GM18858 (cell line): Measurements from ENCODE around the gene CYTH3.

Source experiments
- ATAC-seq: cut with Tn5 transposase; IDR thresholded peaks from one replicate; pipeline ENCODE4 v1.9.1; 2021; ENCODE audit not compliant: unreplicated experiment

CYTH3 gene

DNA sequence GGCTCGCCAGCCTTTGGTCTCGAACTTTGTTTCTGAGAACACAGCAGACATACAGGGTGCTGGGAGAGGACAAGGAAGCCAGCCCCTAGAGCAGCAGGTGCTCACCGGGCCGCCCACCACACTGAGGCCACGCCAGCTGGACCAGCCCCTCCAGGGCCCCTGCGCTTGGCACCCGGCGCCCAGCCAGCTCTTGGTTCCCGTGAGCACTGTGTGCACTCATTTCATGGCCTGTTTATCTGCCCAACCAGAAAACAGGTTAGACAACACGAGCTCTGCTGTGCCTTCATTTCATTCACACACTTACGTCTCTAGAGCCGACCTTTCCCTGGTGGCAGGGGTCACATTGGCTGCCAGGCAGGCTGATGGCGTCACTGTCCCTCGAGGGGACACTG lies 104.0 kb downstream of the CYTH3 start:
- no peak for ATAC-seq

DNA sequence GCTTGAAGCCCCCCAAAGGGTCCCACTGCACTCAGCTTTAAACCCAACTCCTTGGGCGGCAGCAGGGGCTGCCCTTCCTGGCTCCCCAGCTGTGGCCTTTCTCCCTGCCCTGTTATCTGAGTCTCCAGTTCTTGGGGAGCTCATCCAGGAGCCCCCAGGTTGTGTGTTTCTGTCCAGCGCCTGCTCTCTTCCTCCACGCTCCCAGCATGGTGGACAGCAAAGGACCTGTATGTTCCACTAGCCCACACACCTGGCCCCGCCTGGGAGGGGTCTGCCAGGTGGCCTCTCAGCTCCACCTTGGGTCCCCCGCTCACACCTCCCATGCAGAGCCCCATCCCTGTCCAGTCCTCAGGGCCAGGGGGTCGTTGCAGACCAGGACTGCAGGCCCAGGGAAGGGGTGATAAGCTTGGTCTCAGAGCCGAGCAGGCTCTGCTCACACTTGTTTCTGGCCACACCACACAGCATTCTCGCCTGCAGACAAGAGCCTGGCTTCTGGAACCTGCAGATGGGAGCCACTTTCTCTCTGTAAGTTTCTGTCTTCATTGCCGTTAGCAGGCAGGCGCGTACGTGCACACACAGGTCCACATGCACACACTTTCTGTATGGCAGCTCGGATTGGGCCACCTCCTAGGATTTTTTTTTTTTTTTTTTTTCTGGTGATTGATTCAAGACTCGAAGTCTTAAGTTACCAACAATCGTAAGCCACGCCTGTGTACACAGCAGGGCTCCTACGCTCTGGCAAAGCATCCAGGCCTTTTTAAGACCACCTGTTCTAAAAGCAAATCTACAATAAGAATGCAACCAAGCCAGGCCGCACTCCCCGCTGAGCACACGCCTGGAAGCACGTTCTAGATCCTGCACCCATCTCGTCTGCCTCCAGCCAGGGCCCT lies 104.6 kb downstream of the CYTH3 start:
- no peak for ATAC-seq

DNA sequence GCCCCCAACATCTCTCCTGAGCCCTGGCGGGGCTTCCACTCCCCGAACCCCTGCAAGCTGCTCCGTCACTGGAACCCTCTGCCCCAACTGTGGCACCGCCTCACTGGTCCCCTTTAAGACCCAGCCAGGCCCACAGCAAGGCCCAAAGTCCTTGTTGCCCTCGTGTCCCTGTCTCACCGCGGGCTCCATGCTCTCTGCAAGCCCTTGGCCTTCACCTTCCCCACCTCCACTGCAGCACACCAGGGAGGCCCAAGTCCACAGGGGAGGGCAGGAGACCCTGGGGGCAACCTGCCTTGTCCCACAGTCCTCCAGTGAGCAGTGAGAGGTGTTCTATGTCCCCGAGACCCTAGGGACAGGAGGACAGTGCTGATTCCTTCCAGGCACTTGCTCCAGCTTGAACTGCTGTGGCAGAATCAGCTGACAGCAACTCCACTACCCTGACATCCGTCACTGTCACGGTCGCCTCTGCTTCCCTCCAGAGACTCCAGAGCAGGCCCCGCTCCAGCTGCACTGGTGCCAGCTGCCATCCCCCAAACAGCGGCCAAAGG lies 105.3 kb downstream of the CYTH3 start:
- no peak for ATAC-seq

GRCh38 chr7:6166443-6166891 lies 106.0 kb downstream of the CYTH3 start:
- no peak for ATAC-seq

- ATAC-seq: no peak
These were observed 106.7 kb downstream of the CYTH3 start for GRCh38 chr7:6165521-6166320.

GRCh38 chr7:6165075-6165474 lies 107.3 kb downstream of the CYTH3 start:
- no peak for ATAC-seq

DNA sequence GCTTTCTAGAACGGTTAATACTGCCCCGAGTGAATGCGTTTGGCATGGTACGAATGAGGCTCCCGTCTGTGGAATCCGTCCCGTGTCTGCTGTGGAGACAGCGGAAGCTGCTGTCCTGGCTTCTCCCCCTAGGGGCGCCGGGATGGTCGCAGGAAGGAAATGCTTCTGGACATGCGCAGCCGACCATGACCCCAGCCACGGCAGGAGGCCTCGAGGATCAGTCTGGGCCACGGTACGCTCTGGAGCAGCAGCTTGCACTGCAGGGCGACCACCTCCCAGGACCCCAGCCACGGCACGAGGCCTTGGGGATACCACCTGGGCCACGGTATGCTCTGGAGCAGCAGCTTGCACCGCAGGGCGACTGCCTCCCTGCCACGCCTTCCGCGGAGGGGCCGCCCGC lies 107.9 kb downstream of the CYTH3 start:
- ATAC-seq: no peak

DNA sequence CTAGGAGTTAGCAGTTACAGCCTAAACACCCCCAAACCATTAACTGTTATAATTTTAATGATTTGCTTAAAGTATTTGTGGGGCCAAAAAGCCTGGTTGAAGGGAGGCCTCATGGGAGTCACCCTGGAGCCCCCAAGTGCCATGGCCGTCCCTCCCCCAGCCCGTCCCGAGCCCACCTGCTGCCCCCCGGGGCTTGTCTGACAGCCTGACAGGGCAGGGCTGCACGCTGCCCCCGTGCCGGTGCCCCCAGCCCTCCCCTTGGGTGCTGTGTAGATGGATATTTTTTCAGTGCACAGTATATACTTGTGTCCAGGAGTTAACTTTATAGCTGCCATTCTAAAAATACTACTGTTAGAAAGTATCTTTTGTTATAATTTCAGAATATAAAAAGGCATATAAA lies 108.4 kb downstream of the CYTH3 start:
- ATAC-seq: no peak

GRCh38 chr7:6163402-6163801 lies 109.0 kb downstream of the CYTH3 start:
- ATAC-seq: no peak

DNA sequence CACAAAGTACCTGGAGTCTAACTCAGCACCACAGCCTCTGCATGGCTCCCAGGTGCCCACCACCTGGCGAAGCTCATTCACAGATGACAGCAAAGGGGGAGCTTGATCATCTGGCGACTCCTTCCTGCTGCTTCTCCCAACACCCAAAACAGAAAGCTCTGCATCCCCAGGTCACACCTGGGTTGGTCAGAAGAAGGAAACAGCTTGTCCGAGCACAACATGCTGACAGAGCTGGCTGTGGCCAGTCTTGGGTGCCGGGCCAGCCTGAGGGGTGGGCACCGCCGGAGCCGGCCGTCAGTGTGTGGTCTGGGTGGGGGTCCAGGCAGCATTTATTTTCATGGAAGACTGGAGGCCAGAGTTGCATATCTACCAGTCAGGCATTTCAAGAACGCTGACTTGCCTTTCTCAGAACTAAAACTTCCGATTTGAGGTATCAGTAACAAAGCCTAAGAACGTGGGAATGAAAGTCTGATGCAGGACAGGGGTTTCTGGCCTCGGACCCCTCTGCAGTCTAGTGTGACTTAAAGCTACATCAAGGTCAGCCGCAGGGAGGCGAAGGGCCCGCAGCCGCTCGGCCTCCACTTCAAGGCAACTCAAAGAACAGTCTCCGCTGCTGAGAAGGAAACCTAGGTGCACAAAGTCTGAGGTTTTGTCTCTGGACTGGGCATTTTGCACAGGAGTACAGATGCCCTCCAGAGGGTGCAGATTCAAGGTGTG lies 109.6 kb downstream of the CYTH3 start:
- ATAC-seq: no peak

- no peak for ATAC-seq
These were observed 110.1 kb downstream of the CYTH3 start for GRCh38 chr7:6162331-6162620.

GRCh38 chr7:6161463-6162330 lies 110.7 kb downstream of the CYTH3 start:
- no peak for ATAC-seq

GRCh38 chr7:6160191-6160623 lies 112.2 kb downstream of the CYTH3 start:
- ATAC-seq: no peak

- no peak for ATAC-seq
These were observed 112.8 kb downstream of the CYTH3 start for GRCh38 chr7:6159524-6160031.

DNA sequence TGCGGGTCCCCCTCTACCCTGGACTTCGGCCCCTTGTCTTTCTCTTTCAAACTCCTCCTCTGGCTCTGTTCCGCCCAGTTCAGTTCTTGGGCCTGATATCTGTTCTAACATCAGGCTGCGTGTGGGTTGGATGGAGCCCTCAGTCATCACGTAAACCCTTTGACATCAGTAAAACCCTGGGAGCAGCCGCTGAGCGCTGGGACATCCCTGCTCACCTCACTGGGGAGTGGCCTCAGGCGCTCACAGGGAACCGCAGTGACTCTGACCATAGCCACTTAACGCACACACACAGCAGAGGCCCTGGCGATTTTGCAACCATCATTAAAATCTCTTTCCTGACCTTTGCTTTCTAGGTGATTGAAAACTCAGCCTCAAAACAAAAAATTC lies 113.3 kb downstream of the CYTH3 start:
- ATAC-seq: no peak

GRCh38 chr7:6158424-6159096 lies 113.9 kb downstream of the CYTH3 start:
- ATAC-seq: no peak

DNA sequence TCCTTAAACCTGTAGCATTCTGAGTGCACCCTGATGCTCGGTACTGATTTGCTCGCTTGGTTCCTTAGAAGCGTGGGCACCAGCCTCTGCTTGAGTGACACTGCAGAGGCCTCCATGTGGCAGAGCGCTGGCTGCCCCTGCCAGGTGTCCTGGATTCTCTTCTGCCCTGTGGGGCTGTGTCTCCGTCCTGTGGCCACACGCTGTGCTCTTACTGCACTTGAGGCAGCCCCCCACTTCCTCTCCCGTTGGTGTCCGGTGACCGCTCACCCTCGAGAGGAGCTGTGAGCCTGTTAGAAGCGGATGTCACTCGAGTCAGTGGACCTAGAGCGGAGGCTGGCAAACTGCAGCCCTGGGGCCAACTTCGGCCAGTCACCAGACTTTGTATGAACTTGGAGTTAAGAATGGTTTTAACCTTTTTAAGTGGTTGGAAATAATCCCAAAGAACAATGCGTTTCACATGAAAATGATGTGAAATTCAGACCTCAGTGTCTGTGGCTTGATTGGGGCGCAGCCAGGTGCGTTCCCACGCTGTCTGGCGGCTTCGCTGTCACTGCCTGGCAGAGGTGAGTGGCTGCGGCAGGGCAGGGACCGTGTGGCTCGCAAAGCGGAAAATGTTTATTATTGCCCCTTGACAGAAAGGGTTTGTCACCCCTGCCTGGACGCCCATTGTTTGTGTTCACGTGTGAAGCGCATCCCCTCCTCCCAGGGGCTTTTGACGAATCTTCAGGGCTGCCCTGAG lies 114.6 kb downstream of the CYTH3 start:
- ATAC-seq: no peak

DNA sequence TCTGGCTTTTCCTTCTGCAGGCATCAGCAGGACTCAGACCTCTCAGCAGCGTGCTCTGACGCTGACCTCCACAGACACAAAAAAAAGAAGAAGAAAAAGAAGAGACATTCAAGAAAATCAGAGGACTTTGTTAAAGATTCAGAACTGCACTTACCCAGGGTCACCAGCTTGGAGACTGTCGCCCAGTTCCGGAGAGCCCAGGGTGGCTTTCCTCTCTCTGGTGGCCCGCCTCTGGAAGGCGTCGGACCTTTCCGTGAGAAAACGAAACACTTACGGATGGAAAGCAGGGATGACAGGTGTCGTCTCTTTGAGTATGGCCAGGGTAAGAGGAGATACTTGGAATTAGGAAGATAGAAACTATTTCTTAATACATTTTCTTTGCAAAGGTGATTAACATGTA lies 115.7 kb downstream of the CYTH3 start:
- no peak for ATAC-seq

DNA sequence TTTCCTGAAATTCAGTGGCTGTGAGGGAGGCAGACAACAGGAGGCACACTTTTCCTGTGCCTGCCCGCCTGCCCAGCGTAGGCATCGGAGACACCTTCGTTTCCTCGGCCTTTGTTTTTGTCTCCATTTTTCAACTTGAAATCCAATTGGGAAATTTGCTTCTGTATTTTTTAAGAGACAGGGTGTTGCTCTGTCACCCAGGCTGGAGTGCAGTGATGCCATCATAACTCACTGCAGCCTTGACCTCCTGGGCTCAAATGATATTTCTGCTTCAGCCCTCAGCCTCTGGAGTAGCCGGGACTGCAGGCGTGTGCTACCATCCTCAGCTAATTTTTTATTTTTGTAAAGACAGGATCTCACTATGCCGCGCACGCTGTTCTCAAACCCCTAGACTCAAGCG lies 116.8 kb downstream of the CYTH3 start:
- no peak for ATAC-seq
